ENCODE data around the gene IRS1. TPM values are rescaled to one million over a fixed set of nuclear protein-coding genes. Genes with fewer than 3 reads are reported as not detected.

IRS1 gene
- total and polyA plus RNA-seq, 2 of the 4 experiments (the other 2 are of a cell fraction): 21.1 to 37.1 TPM

GRCh38 chr2:226754821-226755604 is 44.6 kb downstream of the IRS1 start:
- peaks cover 7% of the 10 kb centered on the region for H3K36me3 ChIP-seq (ENCODE audit: control insufficient read depth, insufficient read depth, low read length)
- H3K14ac ChIP-seq (replicated peaks; ENCODE audit: low read depth, low read length): peak overlapping the region; percentile 20; the same call in 1 of the 2 replicates
- peak overlapping the region; percentile 93 for H3K56ac ChIP-seq (ENCODE audit: extremely low read depth, insufficient read depth, low read length)
- H3K4me1 ChIP-seq (ENCODE audit: control insufficient read depth, insufficient read depth, low read length): peaks cover 25% of the 10 kb centered on the region
- peak overlapping the region; percentile 66 for H2BK20ac ChIP-seq (ENCODE audit: low read depth, low read length)
- no peak overlapping the region for H2AK9ac ChIP-seq (replicated peaks; ENCODE audit: low read depth, low read length, poor library complexity)
- ATAC-seq (ENCODE audit: low read depth): peak; percentile 56
- peak overlapping the region; percentile 46; the same call in 1 of the 2 replicates for H3K23ac ChIP-seq (ENCODE audit: low read depth, low read length)
- CTCF ChIA-PET: interaction anchor here (0.5 to 1.5 kb wide), 5 partner anchors 9 to 1084 kb away, joined by 3 read pairs; no protein-coding TSS in a partner anchor
- peaks cover 11% of the 10 kb centered on the region for H3K9me1 ChIP-seq (ENCODE audit: insufficient read depth, low read length)
- peak overlapping the region; percentile 81 for H2BK120ac ChIP-seq (ENCODE audit: low read depth, low read length)
- H3K79me1 ChIP-seq (ENCODE audit: low read depth in 1 of 2, low read length in 2 of 2): peaks cover 4 to 51% of the 10 kb centered on the region in 2 experiments; a peak in 3 of 4 replicates
- peak overlapping the region; percentile 5 for H2AK5ac ChIP-seq (ENCODE audit: low read depth, low read length)
- TF ChIP-seq FOS (IDR thresholded peaks at IDR 0.05; ENCODE audit: low read depth, low read length): 0 out of 2 replicates have a peak, but pooled peaks have one; percentile 15
- TF ChIP-seq CEBPB (IDR thresholded peaks at IDR 0.05; ENCODE audit: low read depth, low read length): no peak
- TF ChIP-seq POLR2A (IDR thresholded peaks at IDR 0.05; ENCODE audit: low read depth, low read length): no peak
- no peak for TF ChIP-seq MAFK (IDR thresholded peaks at IDR 0.05; ENCODE audit: low read depth, low read length)
- no peak for TF ChIP-seq RAD21 (IDR thresholded peaks at IDR 0.05; ENCODE audit: low read length)
- no peak for TF ChIP-seq CTCF (conservative IDR thresholded peaks at IDR 0.05; ENCODE audit: low read depth, low read length)
- TF ChIP-seq NFE2L2 (IDR thresholded peaks at IDR 0.05; ENCODE audit: low read depth, low read length): peak; percentile 57; the same call in 1 of the 2 replicates
- TF ChIP-seq MXI1 (IDR thresholded peaks at IDR 0.05; ENCODE audit: borderline replicate concordance, low read depth, low read length): no peak
- no peak for TF ChIP-seq BHLHE40 (IDR thresholded peaks at IDR 0.05; ENCODE audit: low read depth, low read length)
- H2AFZ ChIP-seq (replicated peaks; ENCODE audit: low read length, poor library complexity): no peak overlapping the region
- H3K4me2 ChIP-seq (ENCODE audit: low read depth, low read length): peak overlapping the region; percentile 86
- H4K8ac ChIP-seq (ENCODE audit: low read depth in 2 of 2, low read length in 2 of 2): peak overlapping the region; percentile 29 to 85; a peak in 3 of 4 replicates
- no peaks in the 10 kb centered on the region for H3K27me3 ChIP-seq (ENCODE audit: control insufficient read depth, insufficient read depth, low read length)
- H3K9ac ChIP-seq (ENCODE audit: low read depth, low read length): peak overlapping the region; percentile 71; the same call in 1 of the 2 replicates
- POLR2A ChIA-PET (ENCODE audit: unreplicated experiment): interaction anchor here (0.6 to 1.4 kb wide), 3 partner anchors 42 to 567 kb away, joined by 3 to 10 read pairs (median 4); no protein-coding TSS in a partner anchor
- peak overlapping the region; percentile 64; the same call in 1 of the 2 replicates for H4K91ac ChIP-seq (ENCODE audit: insufficient read depth, low read depth, low read length)
- BruUV-seq (replicated peaks): TSS peak; percentile 4
- peak overlapping the region; percentile 4; the same call in 1 of the 2 replicates for H3K4me3 ChIP-seq (ENCODE audit: insufficient read depth, low read depth, low read length)
- peak overlapping the region; percentile 92 for H3K18ac ChIP-seq (ENCODE audit: low read depth, low read length)
- in situ Hi-C loops (cut with MboI; ENCODE audit: low sequenced_read_pairs): no loop called here
- dilution Hi-C loops (cut with HindIII; ENCODE audit: low sequenced_read_pairs, unreplicated experiment): no loop called here
- intact Hi-C loops (cut with micrococcal nuclease): loop anchor here (5.0 kb wide), 1 partner anchor 37 kb away; no protein-coding TSS in a partner anchor
- peak overlapping the region; percentile 91 for H2BK5ac ChIP-seq (ENCODE audit: low read depth, low read length, poor library complexity, severe bottlenecking)
- peak overlapping the region; percentile 62; the same call in 1 of the 2 replicates for H4K5ac ChIP-seq (ENCODE audit: low read depth, low read length)
- H3K4ac ChIP-seq (ENCODE audit: low read depth, low read length): peak overlapping the region; percentile 50; the same call in 1 of the 2 replicates
- no CpG with 5 or more reads among the region's 8 CpGs for WGBS, 2 experiments (ENCODE audit: extremely low coverage in 2 of 2, insufficient read length in 1 of 2)
- peak overlapping the region; percentile 51; the same call in 1 of the 3 replicates for H2BK15ac ChIP-seq (ENCODE audit: low read depth, low read length)
- peaks cover 14% of the 10 kb centered on the region; the same call in 1 of the 2 replicates for H4K20me1 ChIP-seq (ENCODE audit: insufficient read depth, low read length)
- H3K9me3 ChIP-seq (ENCODE audit: control insufficient read depth, insufficient read depth, low read length): no peaks in the 10 kb centered on the region
- peak overlapping the region; percentile 93 for H3K27ac ChIP-seq (ENCODE audit: insufficient read depth, low read length)
- DNase-seq: peak; percentile 91

Data from IMR-90 (cell line).